Middle frontal gyrus (tissue), 1 donor: ENCODE measurements around the gene SAMM50.

Experiments
- DNase-seq: peaks from one replicate; pipeline ENCODE4 v3.0.0-alpha.2; 2015; ENCODE audit warnings: low spot score; ENCODE audit errors: extremely low spot score

SAMM50 gene

GRCh38 chr22:43955040-43955882, at the start of gene SAMM50:
SAMM50 (plus strand) TSS chr22:43955442; CDS start chr22:43955578, 136 bp downstream.
- peak; percentile 92 for DNase-seq

DNA sequence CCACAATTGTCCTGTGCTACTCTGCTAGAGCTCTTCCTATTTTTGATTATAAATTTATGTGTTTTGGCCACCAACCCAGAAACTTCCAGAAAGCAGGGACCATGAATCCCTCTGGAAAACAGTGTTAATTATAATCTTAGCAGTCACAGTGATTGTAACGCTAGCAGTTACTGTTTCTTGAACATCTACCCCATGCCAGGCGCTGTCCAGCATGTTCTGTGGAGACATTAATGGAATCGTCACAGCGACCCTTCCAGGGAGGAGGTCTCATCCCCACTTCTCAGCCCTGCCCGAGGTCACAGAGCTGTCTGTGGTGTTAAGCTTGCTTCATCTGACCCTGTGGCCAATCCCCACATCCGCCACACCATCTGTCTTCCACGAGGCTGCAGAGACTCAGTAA, 49.6 kb upstream of the SAMM50 start:
- DNase-seq = no peak

DNA sequence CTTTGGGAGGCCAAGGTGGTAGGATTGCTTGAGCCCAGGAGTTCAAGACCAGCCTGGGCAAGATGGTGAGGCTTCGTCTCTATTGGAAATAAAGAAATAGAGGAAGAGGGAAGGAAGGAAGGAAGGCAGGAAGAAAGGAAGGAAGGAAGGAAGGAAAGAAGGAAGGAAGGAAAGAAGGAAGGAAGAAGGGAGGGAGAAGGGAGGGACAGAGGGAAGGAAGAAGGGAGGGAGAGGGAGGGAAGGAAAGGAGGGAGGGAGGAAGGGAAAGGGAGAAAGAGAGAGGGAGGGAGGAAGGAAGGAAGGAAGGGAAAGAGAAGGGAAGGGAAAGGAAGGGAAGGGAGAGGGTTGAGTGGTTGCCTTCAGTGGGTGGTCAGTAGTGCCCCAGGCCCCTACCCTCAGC, 45.5 kb upstream of the SAMM50 start:
- DNase-seq = no peak

GRCh38 chr22:43910178-43910695, 45.0 kb upstream of the SAMM50 start:
- no peak for DNase-seq

- DNase-seq = no peak
Measured at GRCh38 chr22:43911351-43911750, 43.9 kb upstream of the SAMM50 start.

- no peak for DNase-seq
Measured at GRCh38 chr22:43917521-43917920, 37.7 kb upstream of the SAMM50 start.

DNA sequence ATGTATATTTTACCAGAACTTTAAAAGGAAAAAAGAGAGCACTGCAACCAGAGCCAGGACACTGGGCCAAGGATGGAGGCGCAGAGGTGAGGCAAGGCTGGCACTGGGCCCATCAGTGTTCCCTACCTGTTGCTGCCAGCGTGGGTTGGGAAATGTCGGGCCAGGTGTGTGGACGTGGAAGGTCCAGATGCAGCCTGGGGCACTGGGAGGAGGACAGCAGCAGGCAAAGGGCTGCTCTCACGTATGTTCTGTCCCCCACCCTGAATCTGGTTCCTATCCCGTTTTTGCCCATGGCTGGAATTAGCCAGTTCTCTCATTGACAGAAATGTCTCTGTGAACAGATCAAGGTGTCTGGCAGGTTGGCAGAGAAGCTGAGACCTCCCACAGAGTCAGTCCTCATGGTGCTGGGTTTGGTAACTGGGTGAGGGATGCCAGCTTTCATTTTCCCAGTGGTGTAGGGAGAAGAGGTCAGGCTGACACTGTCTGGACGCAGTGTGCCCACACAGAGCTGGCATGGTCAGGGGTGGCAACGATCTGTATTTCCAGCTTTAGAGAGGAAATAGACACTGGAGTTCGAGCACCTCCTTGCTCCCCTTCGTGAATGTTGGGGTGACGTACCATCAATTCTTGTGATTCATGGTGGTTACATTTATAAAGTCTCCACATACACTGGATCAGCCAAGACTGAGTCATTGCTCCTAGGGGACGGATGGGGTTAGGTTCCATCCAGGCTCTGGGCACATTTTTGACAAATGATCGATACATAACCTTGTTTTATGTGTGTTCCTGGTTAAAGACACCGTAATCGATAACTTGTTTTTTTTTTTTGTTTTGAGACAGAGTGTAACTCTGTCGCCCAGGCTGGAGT, 35.9 kb upstream of the SAMM50 start:
- DNase-seq = no peak

- DNase-seq = no peak
Measured at GRCh38 chr22:43921370-43921769, 33.9 kb upstream of the SAMM50 start.

GRCh38 chr22:43922123-43922522, 33.1 kb upstream of the SAMM50 start:
- DNase-seq = no peak

GRCh38 chr22:43923191-43923590, 32.1 kb upstream of the SAMM50 start:
- DNase-seq = no peak

DNA sequence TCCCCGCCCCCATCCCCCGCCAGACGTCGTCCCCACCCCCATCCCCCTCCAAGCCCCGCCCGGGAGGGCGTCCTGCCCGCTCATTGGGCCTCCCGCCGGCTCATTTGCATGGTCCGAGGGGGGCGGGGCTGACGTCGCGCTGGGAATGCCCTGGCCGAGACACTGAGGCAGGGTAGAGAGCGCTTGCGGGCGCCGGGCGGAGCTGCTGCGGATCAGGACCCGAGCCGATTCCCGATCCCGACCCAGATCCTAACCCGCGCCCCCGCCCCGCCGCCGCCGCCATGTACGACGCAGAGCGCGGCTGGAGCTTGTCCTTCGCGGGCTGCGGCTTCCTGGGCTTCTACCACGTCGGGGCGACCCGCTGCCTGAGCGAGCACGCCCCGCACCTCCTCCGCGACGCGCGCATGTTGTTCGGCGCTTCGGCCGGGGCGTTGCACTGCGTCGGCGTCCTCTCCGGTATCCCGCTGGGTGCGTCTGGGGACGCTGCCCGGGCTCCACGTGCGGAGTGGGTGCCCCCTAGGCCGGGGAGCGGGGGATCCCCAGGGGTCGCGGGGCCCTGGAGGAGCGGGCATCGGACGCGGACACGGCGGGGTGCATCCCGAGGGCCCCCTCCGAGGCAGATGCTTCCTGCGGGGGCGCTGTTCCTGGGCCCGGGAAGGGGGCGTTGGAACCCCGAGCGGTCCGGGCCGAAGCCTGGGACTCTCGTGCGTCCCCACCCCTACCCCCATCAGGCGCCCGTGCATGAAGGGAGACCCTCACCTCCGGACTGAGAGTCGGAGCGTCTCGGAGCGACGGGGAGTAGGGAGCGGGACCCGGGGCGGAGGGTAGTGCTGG, 31.4 kb upstream of the SAMM50 start, which contains the start of gene PNPLA3:
Gene PNPLA3 (plus strand): TSS at position 175 of the 834 bp plus-strand sequence. CDS start 107 bp downstream, at position 282.
- peak; percentile 81 for DNase-seq

GRCh38 chr22:43924877-43925276, 30.4 kb upstream of the SAMM50 start:
- DNase-seq = no peak

GRCh38 chr22:43925433-43926348, 29.6 kb upstream of the SAMM50 start:
- no peak for DNase-seq

GRCh38 chr22:43926349-43926710, 28.9 kb upstream of the SAMM50 start:
- no peak for DNase-seq

- no peak for DNase-seq
Measured at GRCh38 chr22:43928468-43928867, 26.8 kb upstream of the SAMM50 start.

GRCh38 chr22:43928908-43929307, 26.3 kb upstream of the SAMM50 start:
- no peak for DNase-seq

GRCh38 chr22:43931771-43932170, 23.5 kb upstream of the SAMM50 start:
- DNase-seq = no peak

DNA sequence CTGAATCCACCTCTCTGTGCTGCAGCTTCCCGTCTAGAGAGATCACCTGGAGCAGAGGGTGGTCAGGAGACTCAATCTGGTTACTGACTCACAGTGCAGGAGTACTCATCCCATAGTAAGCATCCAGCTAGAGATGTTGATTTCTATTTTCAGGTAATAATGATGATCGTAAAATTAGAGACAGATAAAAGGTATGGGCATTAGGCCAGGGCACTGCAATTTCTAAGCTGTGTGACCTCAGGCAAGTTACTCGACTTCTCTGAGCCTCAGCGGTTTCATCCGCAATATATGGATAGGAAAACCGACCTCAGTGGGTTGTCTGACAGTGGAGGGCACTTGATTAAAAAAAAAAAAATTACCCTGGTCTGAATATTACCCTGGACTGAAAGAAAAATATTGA, 13.8 kb upstream of the SAMM50 start:
- DNase-seq = no peak

DNA sequence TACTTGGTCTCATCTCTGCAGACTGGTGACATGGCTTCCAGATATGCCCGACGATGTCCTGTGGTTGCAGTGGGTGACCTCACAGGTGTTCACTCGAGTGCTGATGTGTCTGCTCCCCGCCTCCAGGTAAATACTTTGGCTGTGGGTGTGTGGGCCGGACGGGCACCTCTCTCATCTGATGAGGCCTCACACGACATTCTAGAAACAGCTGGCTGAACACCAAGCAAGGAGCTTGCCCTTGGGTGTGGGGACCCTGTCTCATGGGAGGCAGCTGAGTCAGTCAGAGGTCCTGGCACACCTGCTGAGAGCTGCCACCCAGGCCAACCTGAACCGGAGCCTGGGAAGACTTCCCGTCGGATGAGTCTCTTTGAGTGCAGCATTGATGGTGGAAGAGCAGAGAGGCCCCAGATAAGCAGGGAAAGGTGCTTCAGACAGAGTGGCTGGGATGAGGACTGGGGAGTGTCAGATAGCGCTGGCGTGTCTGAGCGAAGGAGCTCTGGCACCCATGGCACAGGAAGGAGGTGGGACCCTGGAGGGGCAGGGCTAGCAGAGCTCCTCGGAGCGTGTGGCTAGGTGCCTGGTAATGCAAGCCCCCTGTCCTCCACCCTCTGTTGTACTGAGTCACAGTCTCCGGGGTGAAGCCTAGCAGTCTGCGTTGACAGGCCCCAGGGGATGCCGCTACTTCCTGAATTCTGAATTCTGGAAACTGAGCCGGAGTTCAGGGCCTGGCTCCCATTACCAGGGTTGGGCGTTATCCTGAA, 10.4 kb upstream of the SAMM50 start:
- DNase-seq = no peak
